Stimulated activated CD4-positive, alpha-beta T cell treated with anti-CD3 and anti-CD28 coated beads, TNF-alpha, amount 100 ng/mL, for 24 hours (primary cell): Measurements from ENCODE around the gene DPM2.

ENCODE experiments used
- DNase-seq, 3 experiments: peaks; one replicate each; pipeline ENCODE4 v3.0.0-alpha.2; 2020; ENCODE audit warnings: low read depth in 3 of 3

The DPM2 gene

GRCh38 chr9:127973169-127974000 lies 35.7 kb upstream of the DPM2 start:
- DNase-seq = no peak

GRCh38 chr9:127972236-127972871 lies 34.7 kb upstream of the DPM2 start:
- DNase-seq = no peak

GRCh38 chr9:127971357-127972235 lies 33.9 kb upstream of the DPM2 start:
- DNase-seq = no peak

GRCh38 chr9:127970401-127971313 lies 33.0 kb upstream of the DPM2 start:
- peak; percentile 47 to 69 (median 67) for DNase-seq

- no peak for DNase-seq
Measured at GRCh38 chr9:127968700-127969383, 31.2 kb upstream of the DPM2 start.

- no peak for DNase-seq
Measured at GRCh38 chr9:127968042-127968441, 30.4 kb upstream of the DPM2 start.

GRCh38 chr9:127967151-127967809 lies 29.6 kb upstream of the DPM2 start:
- DNase-seq = no peak

GRCh38 chr9:127966416-127967150 lies 28.9 kb upstream of the DPM2 start:
- no peak for DNase-seq

GRCh38 chr9:127965953-127966352 lies 28.3 kb upstream of the DPM2 start:
- no peak for DNase-seq

- no peak for DNase-seq
Measured at GRCh38 chr9:127963359-127964064, 25.9 kb upstream of the DPM2 start.

- no peak for DNase-seq
Measured at GRCh38 chr9:127963041-127963358, 25.3 kb upstream of the DPM2 start.

GRCh38 chr9:127962278-127962677 lies 24.6 kb upstream of the DPM2 start:
- no peak for DNase-seq

GRCh38 chr9:127961613-127962155 lies 24.0 kb upstream of the DPM2 start:
- no peak for DNase-seq

GRCh38 chr9:127961155-127961490 lies 23.5 kb upstream of the DPM2 start:
- no peak for DNase-seq

- no peak for DNase-seq
Measured at GRCh38 chr9:127960410-127961154, 22.9 kb upstream of the DPM2 start.

GRCh38 chr9:127959841-127960409 lies 22.3 kb upstream of the DPM2 start:
- DNase-seq = no peak

GRCh38 chr9:127959398-127959797 lies 21.7 kb upstream of the DPM2 start:
- DNase-seq = no peak

- DNase-seq = no peak
Measured at GRCh38 chr9:127958728-127959127, 21.1 kb upstream of the DPM2 start.
